GM18951 (cell line): ENCODE data around the gene KSR2.
"Not testable (repeated sequence)": the region's sequence is repeated elsewhere in the genome, so short reads cannot be mapped to it uniquely, and the experiment has no call there.

Source experiments
- POLR2A ChIP-seq: IDR thresholded peaks from 4 replicates; pipeline ENCODE4 v1.6.1; 2011; ENCODE audit warnings: mild to moderate bottlenecking; ENCODE audit not compliant: insufficient read length, insufficient read depth; ENCODE audit errors: extremely low read depth
- in situ Hi-C: fragments of 300-500 bp; cut with MboI; formaldehyde crosslinking; loops from one replicate; pipeline ENCODE4 v1.12.0; 2022; ENCODE audit warnings: low sequenced_read_pairs, mixed read lengths, inconsistent platforms; ENCODE audit not compliant: unreplicated experiment

Gene KSR2

GRCh38 chr12:117803001-117803400, 165.8 kb downstream of the KSR2 start:
- TF ChIP-seq POLR2A: no peak
- in situ Hi-C loops: no loop called here

GRCh38 chr12:117800711-117801110, 168.1 kb downstream of the KSR2 start:
- in situ Hi-C loops: not testable (repeated sequence)

GRCh38 chr12:117797202-117797601, 171.6 kb downstream of the KSR2 start:
- TF ChIP-seq POLR2A: no peak
- in situ Hi-C loops: no loop called here

- TF ChIP-seq POLR2A: no peak
- in situ Hi-C loops: no loop called here
Measured at GRCh38 chr12:117792877-117793424, 175.8 kb downstream of the KSR2 start.

- in situ Hi-C loops: no loop called here
- TF ChIP-seq POLR2A: no peak
Measured at GRCh38 chr12:117792471-117792870, 176.3 kb downstream of the KSR2 start.

GRCh38 chr12:117790948-117791347, 177.8 kb downstream of the KSR2 start:
- in situ Hi-C loops: no loop called here

GRCh38 chr12:117790198-117790597, 178.6 kb downstream of the KSR2 start:
- in situ Hi-C loops: no loop called here
- no peak for TF ChIP-seq POLR2A

More at GRCh38 chr12:117790948-117791347, 177.8 kb downstream of the KSR2 start:
- TF ChIP-seq POLR2A: no peak

- no peak for TF ChIP-seq POLR2A
- in situ Hi-C loops: no loop called here
Measured at GRCh38 chr12:117789195-117789912, 179.4 kb downstream of the KSR2 start.

GRCh38 chr12:117778656-117779055, 190.1 kb downstream of the KSR2 start:
- TF ChIP-seq POLR2A: no peak
- in situ Hi-C loops: no loop called here

- in situ Hi-C loops: no loop called here
- no peak for TF ChIP-seq POLR2A
Measured at GRCh38 chr12:117774941-117775775, 193.6 kb downstream of the KSR2 start.

- in situ Hi-C loops: no loop called here
- TF ChIP-seq POLR2A: no peak
Measured at GRCh38 chr12:117768860-117769259, 199.9 kb downstream of the KSR2 start.

- in situ Hi-C loops: no loop called here
- TF ChIP-seq POLR2A: no peak
Measured at GRCh38 chr12:117766008-117766407, 202.8 kb downstream of the KSR2 start.

GRCh38 chr12:117762143-117762542, 206.6 kb downstream of the KSR2 start:
- in situ Hi-C loops: no loop called here
- no peak for TF ChIP-seq POLR2A
